GM12878 (cell line): ENCODE measurements around the gene EIF4E2. TPM values are rescaled to one million over a fixed set of nuclear protein-coding genes. Genes with fewer than 3 reads are reported as not detected.

ENCODE experiments used
- ATAC-seq: fragments of 200-7000 bp; cut with Tn5 transposase; 3 replicates; pipeline ENCODE4 v1.9.1; 2020; ENCODE audit warnings: mild to moderate bottlenecking, moderate library complexity
- BruUV-seq: library from RNA; stranded (reverse); fragments of 400-500 nt; replicated peaks from 2 replicates; lab custom pipeline; 2021; lab: Mats Ljungman, UMichigan
- CTCF ChIA-PET: fragments of 300-600 bp; sonication (Branson Sonifier 250); formaldehyde crosslinking; extraction: SDS; loops from one replicate; lab custom pipeline; 2021; ENCODE audit warnings: inconsistent platforms; lab: Yijun Ruan, JAX
- POLR2A ChIA-PET: fragments of 350-600 bp; formaldehyde crosslinking; extraction: SDS; loops from one replicate; lab custom pipeline; 2021; ENCODE audit warnings: inconsistent platforms; lab: Charles Lee
- RAD21 ChIA-PET: fragments of 300-600 bp; sonication (Branson Sonifier 250); formaldehyde crosslinking; loops from one replicate; lab custom pipeline; 2023; ENCODE audit warnings: antibody characterized with exemption; ENCODE audit not compliant: unreplicated experiment; lab: Charles Lee
- SMC1A ChIA-PET: fragments of 300-600 bp; sonication (Branson Sonifier 250); formaldehyde crosslinking; loops from one replicate; lab custom pipeline; 2023; ENCODE audit not compliant: unreplicated experiment, uncharacterized antibody; lab: Charles Lee
- DNase-seq: peaks from one replicate; pipeline ENCODE4 v3.0.0-alpha.2; 2011; ENCODE audit warnings: low read depth, low spot score
- FAIRE-seq: peaks from 3 replicates; lab custom pipeline; 2011; peaks lifted over from hg19 to GRCh38; lab: Jason Lieb, UNC
- H2AFZ ChIP-seq: 2 replicates; pipeline ENCODE4 v1.6.0; 2011; ENCODE audit warnings: low read depth, low read length, control low read depth; ENCODE audit not compliant: control insufficient read depth
- H3K27ac ChIP-seq: 2 replicates; pipeline ENCODE4 v1.5.1; 2011; ENCODE audit warnings: control low read depth; ENCODE audit not compliant: control insufficient read depth, insufficient read depth
- H3K27me3 ChIP-seq, 2 experiments: replicated peaks in 1 of 2; 2 replicates each; pipeline versions ENCODE4 v1.6.0 to v1.6.1; 2011; ENCODE audit warnings: low read length in 1 of 2; ENCODE audit not compliant: control insufficient read depth in 2 of 2, insufficient read depth in 2 of 2
- H3K36me3 ChIP-seq, 2 experiments: 2 replicates each; pipeline ENCODE4 v1.5.1; 2011; ENCODE audit warnings: low read length in 1 of 2; ENCODE audit not compliant: control insufficient read depth in 2 of 2, insufficient read depth in 2 of 2
- H3K4me1 ChIP-seq: 2 replicates; pipeline ENCODE4 v1.6.1; 2011; ENCODE audit warnings: mild to moderate bottlenecking, low read length, moderate library complexity, mixed read lengths; ENCODE audit not compliant: control insufficient read depth, insufficient read depth
- H3K4me2 ChIP-seq: 2 replicates; pipeline ENCODE4 v1.6.0; 2011; ENCODE audit warnings: control low read depth; ENCODE audit not compliant: control insufficient read depth, insufficient read depth
- H3K4me3 ChIP-seq: fragments of 200-600 bp; sonication (generic); 2 replicates; pipeline ENCODE4 v1.5.1; 2016
- H3K79me2 ChIP-seq: 2 replicates; pipeline ENCODE4 v1.6.0; 2011; ENCODE audit warnings: low read length; ENCODE audit not compliant: control insufficient read depth, insufficient read depth
- H3K9ac ChIP-seq: 2 replicates; pipeline ENCODE4 v1.8.0; 2011; ENCODE audit warnings: low read length, control low read depth, mixed read lengths; ENCODE audit not compliant: control insufficient read depth, insufficient read depth
- H3K9me3 ChIP-seq: replicated peaks from 3 replicates; pipeline ENCODE4 v1.5.1; 2011; ENCODE audit warnings: mild to moderate bottlenecking, low read length; ENCODE audit not compliant: control insufficient read depth, insufficient read depth
- H4K20me1 ChIP-seq: 2 replicates; pipeline ENCODE4 v1.6.0; 2011; ENCODE audit not compliant: control insufficient read depth, insufficient read depth
- BACH1 ChIP-seq: fragments of 450-650 bp; IDR thresholded peaks from 2 replicates; pipeline ENCODE4 v1.6.1; 2017; ENCODE audit warnings: mild to moderate bottlenecking, borderline replicate concordance
- CHD1 ChIP-seq: IDR thresholded peaks from 2 replicates; pipeline ENCODE4 v1.6.1; 2012; ENCODE audit warnings: low read depth, low read length, improper control_type of control experiment
- CHD4 ChIP-seq: fragments of 200-600 bp; sonication (generic); IDR thresholded peaks from 2 replicates; pipeline ENCODE4 v1.6.1; 2016; ENCODE audit warnings: mild to moderate bottlenecking
- EZH2 ChIP-seq: IDR thresholded peaks from 2 replicates; pipeline ENCODE4 v1.6.1; 2012; ENCODE audit warnings: low read depth, mild to moderate bottlenecking, control low read depth, inconsistent platforms, low read length, borderline replicate concordance; ENCODE audit not compliant: control insufficient read depth
- FOXK2 ChIP-seq: fragments of 450-650 bp; IDR thresholded peaks from 2 replicates; pipeline ENCODE4 v1.6.1; 2017; ENCODE audit warnings: mild to moderate bottlenecking, moderate library complexity
- GATAD2B ChIP-seq: fragments of 450-650 bp; conservative IDR thresholded peaks from 2 replicates; pipeline ENCODE4 v1.6.1; 2017; ENCODE audit warnings: low read depth, mild to moderate bottlenecking, moderate library complexity
- MTA3 ChIP-seq: IDR thresholded peaks from 2 replicates; pipeline ENCODE4 v1.6.1; 2012; ENCODE audit warnings: low read length, inconsistent platforms, borderline replicate concordance
- NFXL1 ChIP-seq: fragments of 450-650 bp; IDR thresholded peaks from 2 replicates; pipeline ENCODE4 v1.6.1; 2017; ENCODE audit warnings: antibody characterized with exemption, mild to moderate bottlenecking, borderline replicate concordance
- PAX5 ChIP-seq: IDR thresholded peaks from 2 replicates; pipeline ENCODE4 v1.6.1; 2011; ENCODE audit warnings: low read depth, low read length, borderline replicate concordance
- POLR2AphosphoS2 ChIP-seq: IDR thresholded peaks from 2 replicates; pipeline ENCODE4 v1.6.1; 2011; ENCODE audit warnings: low read depth, mild to moderate bottlenecking, low read length, improper control_type of control experiment, moderate library complexity
- SP1 ChIP-seq: IDR thresholded peaks from one replicate; pipeline ENCODE4 v1.6.1; 2011; ENCODE audit warnings: low read depth, low read length
- SREBF1 ChIP-seq: IDR thresholded peaks from 2 replicates; pipeline ENCODE4 v1.6.1; 2012; ENCODE audit warnings: mild to moderate bottlenecking, low read length
- YY1 ChIP-seq: IDR thresholded peaks from 2 replicates; pipeline ENCODE4 v1.6.1; 2011; ENCODE audit warnings: low read depth, mild to moderate bottlenecking, low read length
- ZNF217 ChIP-seq: fragments of 450-650 bp; IDR thresholded peaks from 2 replicates; pipeline ENCODE4 v1.6.1; 2017; ENCODE audit warnings: antibody characterized with exemption, mild to moderate bottlenecking
- WGBS: methylation state at CpG from one replicate; pipeline ENCODE4 v1.1.6; 2016; ENCODE audit warnings: low lambda C conversion rate; ENCODE audit not compliant: insufficient replicate concordance, insufficient coverage; ENCODE audit errors: missing lambda C conversion rate; 5-methylcytosine and 5-hydroxymethylcytosine counted together
- in situ Hi-C: fragments of 300-500 bp; cut with MboI; formaldehyde crosslinking; loops from 9 replicates; pipeline ENCODE4 v1.14.3; 2018; ENCODE audit warnings: mixed read lengths
- intact Hi-C: fragments of 100-400 bp; cut with micrococcal nuclease; formaldehyde crosslinking; loops from one replicate; pipeline ENCODE4 v1.14.2; 2022; ENCODE audit not compliant: unreplicated experiment
- polyA plus RNA-seq, 11 experiments: library from polyadenylated mRNA; depleted of rRNA in 4 of 11; unstranded in 6 of 11; stranded (reverse) in 5 of 11; fragments of >200 nt; fragmentation: Nextera tagmentation in 4 of 11; fragmentation: Illumina TruSeq in 1 of 11; extraction: Ambion mirVana in 4 of 11; extraction: Trizol in 1 of 11; gene quantifications; 1 replicate in 1 of 11; 2 replicates in 10 of 11; pipeline versions ENCODE4 v1.2.1 to v1.2.3, GENCODE V29; 2011 to 2016; ENCODE audit warnings: inconsistent platforms in 2 of 11, missing spikeins in 2 of 11, low read depth in 1 of 11
- total RNA-seq, 4 experiments: library from RNA; depleted of rRNA in 3 of 4; stranded (reverse); fragments of >200 nt in 3 of 4; fragmentation: Illumina TruSeq in 1 of 4; extraction: Trizol in 1 of 4; gene quantifications; 2 replicates each; pipeline versions ENCODE4 v1.2.1 to v1.2.3, GENCODE V29; 2013 to 2021
- TF ChIP-seq, protein P1 (sequence below): IDR thresholded peaks from 2 replicates; pipeline ENCODE4 v1.6.1; 2011; ENCODE audit warnings: low read depth, mild to moderate bottlenecking, low read length, moderate library complexity, borderline replicate concordance; ENCODE audit errors: extremely low read depth
- TF ChIP-seq, protein P2 (sequence below): fragments of 450-650 bp; conservative IDR thresholded peaks from 2 replicates; pipeline ENCODE4 v1.6.1; 2017; ENCODE audit warnings: mild to moderate bottlenecking, moderate library complexity
- TF ChIP-seq, protein P3 (sequence below): fragments of 450-650 bp; formaldehyde crosslinking; IDR thresholded peaks from 2 replicates; pipeline ENCODE4 v1.5.0; 2022; ENCODE audit warnings: mild to moderate bottlenecking, missing genetic modification characterization
- TF ChIP-seq, protein P4 (sequence below): fragments of 450-650 bp; IDR thresholded peaks from 2 replicates; pipeline ENCODE4 v1.6.1; 2018; ENCODE audit warnings: mild to moderate bottlenecking, low read depth, moderate library complexity; ENCODE audit not compliant: partially characterized antibody

EIF4E2 gene
- total and polyA plus RNA-seq, 10 of the 15 experiments (the other 5 are each of a cell fraction or from before 2014, with no cell fraction given): 56.1 to 158 (median 110) TPM

DNA sequence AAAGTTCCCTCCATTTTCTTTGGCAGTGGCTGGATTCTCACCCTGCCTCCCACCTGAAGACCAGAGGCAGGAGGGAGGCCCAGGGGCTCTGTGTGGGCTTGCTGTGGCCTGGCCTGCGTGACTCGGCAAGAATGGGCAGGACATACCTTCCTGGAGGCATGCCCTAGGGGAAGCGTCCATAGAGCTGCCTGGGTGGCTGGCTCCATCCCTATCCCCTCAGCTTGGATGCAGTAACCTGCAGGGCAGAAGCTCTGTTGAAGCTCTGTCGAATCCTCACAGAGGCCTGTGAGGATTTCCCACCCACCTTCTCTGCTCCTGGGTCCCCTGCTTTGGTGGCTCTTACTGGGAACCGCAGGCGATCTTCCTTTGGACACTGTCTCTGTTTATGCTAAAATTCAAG lies 31.6 kb upstream of the EIF4E2 start:
- DNase-seq: no peak
- POLR2A ChIA-PET: no interaction called here
- RAD21 ChIA-PET: no interaction called here
- no TSS peak for BruUV-seq
- no peak overlapping the region for H3K4me3 ChIP-seq
- H3K79me2 ChIP-seq: no peaks in the 10 kb centered on the region
- FAIRE-seq: no peak
- H3K9ac ChIP-seq: no peak overlapping the region
- H3K4me2 ChIP-seq: no peak overlapping the region
- SMC1A ChIA-PET: no interaction called here
- H4K20me1 ChIP-seq: no peaks in the 10 kb centered on the region
- 22% methylated on average over 6 of the region's 6 CpGs for WGBS
- intact Hi-C loops (loop anchor here (5.0 kb wide), 1 partner anchor 67 kb away; no protein-coding TSS in a partner anchor), in situ Hi-C loops (no loop called here)
- CTCF ChIA-PET: no interaction called here
- no peak overlapping the region for H2AFZ ChIP-seq
- peaks cover 3 to 6% of the 10 kb centered on the region in 2 experiments; a peak in 3 of 4 replicates for H3K27me3 ChIP-seq
- no peaks in the 10 kb centered on the region for H3K4me1 ChIP-seq
- no peak for ATAC-seq
- H3K36me3 ChIP-seq: no peaks in the 10 kb centered on the region
- no peak overlapping the region for H3K27ac ChIP-seq
- H3K9me3 ChIP-seq: no peaks in the 10 kb centered on the region
- TF ChIP-seq CHD1 (no peak), EZH2 (no peak), CHD4 (no peak), NFXL1 (no peak), MTA3 (no peak), GATAD2B (no peak), YY1 (no peak), POLR2AphosphoS2 (no peak), SP1 (no peak), PAX5 (no peak), FOXK2 (no peak), SREBF1 (no peak), ZNF217 (no peak), BACH1 (no peak)
- TF ChIP-seq, protein P1, sequence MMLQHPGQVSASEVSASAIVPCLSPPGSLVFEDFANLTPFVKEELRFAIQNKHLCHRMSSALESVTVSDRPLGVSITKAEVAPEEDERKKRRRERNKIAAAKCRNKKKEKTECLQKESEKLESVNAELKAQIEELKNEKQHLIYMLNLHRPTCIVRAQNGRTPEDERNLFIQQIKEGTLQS: no peak
- TF ChIP-seq, protein P2, sequence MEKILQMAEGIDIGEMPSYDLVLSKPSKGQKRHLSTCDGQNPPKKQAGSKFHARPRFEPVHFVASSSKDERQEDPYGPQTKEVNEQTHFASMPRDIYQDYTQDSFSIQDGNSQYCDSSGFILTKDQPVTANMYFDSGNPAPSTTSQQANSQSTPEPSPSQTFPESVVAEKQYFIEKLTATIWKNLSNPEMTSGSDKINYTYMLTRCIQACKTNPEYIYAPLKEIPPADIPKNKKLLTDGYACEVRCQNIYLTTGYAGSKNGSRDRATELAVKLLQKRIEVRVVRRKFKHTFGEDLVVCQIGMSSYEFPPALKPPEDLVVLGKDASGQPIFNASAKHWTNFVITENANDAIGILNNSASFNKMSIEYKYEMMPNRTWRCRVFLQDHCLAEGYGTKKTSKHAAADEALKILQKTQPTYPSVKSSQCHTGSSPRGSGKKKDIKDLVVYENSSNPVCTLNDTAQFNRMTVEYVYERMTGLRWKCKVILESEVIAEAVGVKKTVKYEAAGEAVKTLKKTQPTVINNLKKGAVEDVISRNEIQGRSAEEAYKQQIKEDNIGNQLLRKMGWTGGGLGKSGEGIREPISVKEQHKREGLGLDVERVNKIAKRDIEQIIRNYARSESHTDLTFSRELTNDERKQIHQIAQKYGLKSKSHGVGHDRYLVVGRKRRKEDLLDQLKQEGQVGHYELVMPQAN: no peak
- TF ChIP-seq, protein P3, sequence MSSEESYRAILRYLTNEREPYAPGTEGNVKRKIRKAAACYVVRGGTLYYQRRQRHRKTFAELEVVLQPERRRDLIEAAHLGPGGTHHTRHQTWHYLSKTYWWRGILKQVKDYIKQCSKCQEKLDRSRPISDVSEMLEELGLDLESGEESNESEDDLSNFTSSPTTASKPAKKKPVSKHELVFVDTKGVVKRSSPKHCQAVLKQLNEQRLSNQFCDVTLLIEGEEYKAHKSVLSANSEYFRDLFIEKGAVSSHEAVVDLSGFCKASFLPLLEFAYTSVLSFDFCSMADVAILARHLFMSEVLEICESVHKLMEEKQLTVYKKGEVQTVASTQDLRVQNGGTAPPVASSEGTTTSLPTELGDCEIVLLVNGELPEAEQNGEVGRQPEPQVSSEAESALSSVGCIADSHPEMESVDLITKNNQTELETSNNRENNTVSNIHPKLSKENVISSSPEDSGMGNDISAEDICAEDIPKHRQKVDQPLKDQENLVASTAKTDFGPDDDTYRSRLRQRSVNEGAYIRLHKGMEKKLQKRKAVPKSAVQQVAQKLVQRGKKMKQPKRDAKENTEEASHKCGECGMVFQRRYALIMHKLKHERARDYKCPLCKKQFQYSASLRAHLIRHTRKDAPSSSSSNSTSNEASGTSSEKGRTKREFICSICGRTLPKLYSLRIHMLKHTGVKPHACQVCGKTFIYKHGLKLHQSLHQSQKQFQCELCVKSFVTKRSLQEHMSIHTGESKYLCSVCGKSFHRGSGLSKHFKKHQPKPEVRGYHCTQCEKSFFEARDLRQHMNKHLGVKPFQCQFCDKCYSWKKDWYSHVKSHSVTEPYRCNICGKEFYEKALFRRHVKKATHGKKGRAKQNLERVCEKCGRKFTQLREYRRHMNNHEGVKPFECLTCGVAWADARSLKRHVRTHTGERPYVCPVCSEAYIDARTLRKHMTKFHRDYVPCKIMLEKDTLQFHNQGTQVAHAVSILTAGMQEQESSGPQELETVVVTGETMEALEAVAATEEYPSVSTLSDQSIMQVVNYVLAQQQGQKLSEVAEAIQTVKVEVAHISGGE: no peak
- TF ChIP-seq, protein P4, sequence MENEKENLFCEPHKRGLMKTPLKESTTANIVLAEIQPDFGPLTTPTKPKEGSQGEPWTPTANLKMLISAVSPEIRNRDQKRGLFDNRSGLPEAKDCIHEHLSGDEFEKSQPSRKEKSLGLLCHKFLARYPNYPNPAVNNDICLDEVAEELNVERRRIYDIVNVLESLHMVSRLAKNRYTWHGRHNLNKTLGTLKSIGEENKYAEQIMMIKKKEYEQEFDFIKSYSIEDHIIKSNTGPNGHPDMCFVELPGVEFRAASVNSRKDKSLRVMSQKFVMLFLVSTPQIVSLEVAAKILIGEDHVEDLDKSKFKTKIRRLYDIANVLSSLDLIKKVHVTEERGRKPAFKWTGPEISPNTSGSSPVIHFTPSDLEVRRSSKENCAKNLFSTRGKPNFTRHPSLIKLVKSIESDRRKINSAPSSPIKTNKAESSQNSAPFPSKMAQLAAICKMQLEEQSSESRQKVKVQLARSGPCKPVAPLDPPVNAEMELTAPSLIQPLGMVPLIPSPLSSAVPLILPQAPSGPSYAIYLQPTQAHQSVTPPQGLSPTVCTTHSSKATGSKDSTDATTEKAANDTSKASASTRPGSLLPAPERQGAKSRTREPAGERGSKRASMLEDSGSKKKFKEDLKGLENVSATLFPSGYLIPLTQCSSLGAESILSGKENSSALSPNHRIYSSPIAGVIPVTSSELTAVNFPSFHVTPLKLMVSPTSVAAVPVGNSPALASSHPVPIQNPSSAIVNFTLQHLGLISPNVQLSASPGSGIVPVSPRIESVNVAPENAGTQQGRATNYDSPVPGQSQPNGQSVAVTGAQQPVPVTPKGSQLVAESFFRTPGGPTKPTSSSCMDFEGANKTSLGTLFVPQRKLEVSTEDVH: no peak
